AG08396 (cell line): ENCODE data around the gene MRPL52.

ENCODE experiments used
- DNase-seq: peaks from one replicate; pipeline ENCODE4 v3.0.0; 2012; ENCODE audit warnings: low spot score, mixed read lengths

Gene MRPL52

GRCh38 chr14:22883173-22883976, 53.7 kb downstream of the MRPL52 start, which contains the start of gene REM2:
REM2 (plus strand) TSS chr14:22883222; CDS start chr14:22883288, 66 bp downstream.
- no peak for DNase-seq

- no peak for DNase-seq
These were observed 54.5 kb downstream of the MRPL52 start for GRCh38 chr14:22884076-22884737.
